DND-41 (cell line): Measurements from ENCODE around the gene OARD1.

Experiments used
- ATAC-seq: fragments of 200-7000 bp; cut with Tn5 transposase; 3 replicates; pipeline ENCODE4 v1.9.1; 2021; ENCODE audit warnings: low read depth; ENCODE audit not compliant: insufficient read depth
- DNase-seq: peaks from one replicate; pipeline ENCODE4 v3.0.0-alpha.2; 2020
- H2AFZ ChIP-seq: 2 replicates; pipeline ENCODE4 v1.6.0; 2012; ENCODE audit warnings: low read depth, low read length
- H3K27ac ChIP-seq: 2 replicates; pipeline ENCODE4 v1.5.1; 2012; ENCODE audit warnings: low read length, inconsistent platforms
- H3K27me3 ChIP-seq: fragments of 200-600 bp; sonication (generic); 2 replicates; pipeline ENCODE4 v1.6.0; 2012; ENCODE audit warnings: low read length, mild to moderate bottlenecking, inconsistent platforms; ENCODE audit not compliant: insufficient read depth, poor library complexity
- H3K36me3 ChIP-seq: 2 replicates; pipeline ENCODE4 v1.5.1; 2012; ENCODE audit warnings: low read length, inconsistent platforms; ENCODE audit not compliant: insufficient read depth
- H3K4me1 ChIP-seq: 2 replicates; pipeline ENCODE4 v1.5.1; 2012; ENCODE audit warnings: mild to moderate bottlenecking, low read length; ENCODE audit not compliant: insufficient read depth
- H3K4me2 ChIP-seq: 2 replicates; pipeline ENCODE4 v1.6.0; 2012; ENCODE audit warnings: mild to moderate bottlenecking, moderate library complexity, low read length, inconsistent platforms; ENCODE audit not compliant: insufficient read depth
- H3K4me3 ChIP-seq, 2 experiments: fragments of 200-600 bp in 1 of 2; shearing (Covaris generic) in 1 of 2; 2 replicates each; pipeline ENCODE4 v1.5.1; 2012 to 2016; ENCODE audit warnings: inconsistent platforms in 2 of 2, low read length in 2 of 2, mild to moderate bottlenecking in 2 of 2, low read depth in 1 of 2, moderate library complexity in 1 of 2
- H3K79me2 ChIP-seq: 2 replicates; pipeline ENCODE4 v1.6.0; 2012; ENCODE audit warnings: low read length, inconsistent platforms; ENCODE audit not compliant: insufficient read depth
- H3K9ac ChIP-seq: 2 replicates; pipeline ENCODE4 v1.6.0; 2012; ENCODE audit warnings: low read depth, mild to moderate bottlenecking, inconsistent platforms, low read length, moderate library complexity
- H3K9me3 ChIP-seq: 2 replicates; pipeline ENCODE4 v1.5.1; 2012; ENCODE audit warnings: low read length, moderate library complexity, mild to moderate bottlenecking, inconsistent platforms; ENCODE audit not compliant: insufficient read depth, severe bottlenecking
- H4K20me1 ChIP-seq: 2 replicates; pipeline ENCODE4 v1.6.0; 2012; ENCODE audit warnings: low read length; ENCODE audit not compliant: insufficient read depth
- CTCF ChIP-seq: IDR thresholded peaks from 2 replicates; pipeline ENCODE4 v1.5.1; 2012; ENCODE audit warnings: borderline replicate concordance, low read length, moderate library complexity, mild to moderate bottlenecking; ENCODE audit not compliant: poor library complexity, severe bottlenecking; ENCODE audit errors: extremely low read depth
- EZH2 ChIP-seq: IDR thresholded peaks from 3 replicates; pipeline ENCODE4 v1.6.1; 2012; ENCODE audit warnings: borderline replicate concordance, low read depth, mild to moderate bottlenecking, moderate library complexity, low read length, inconsistent platforms; ENCODE audit not compliant: severe bottlenecking

The OARD1 gene

GRCh38 chr6:41097467-41098090 is 25.4 kb upstream of the OARD1 start:
- H3K4me1 ChIP-seq = no peaks in the 10 kb centered on the region
- H3K36me3 ChIP-seq = peaks cover 95% of the 10 kb centered on the region
- no peaks in the 10 kb centered on the region for H3K27me3 ChIP-seq
- peaks cover 11% of the 10 kb centered on the region for H4K20me1 ChIP-seq
- TF ChIP-seq CTCF (no peak), EZH2 (no peak)
- ATAC-seq = no peak
- no peak overlapping the region for H3K9ac ChIP-seq
- H3K79me2 ChIP-seq = no peaks in the 10 kb centered on the region
- no peak overlapping the region for H3K27ac ChIP-seq
- H3K4me2 ChIP-seq = no peak overlapping the region
- H2AFZ ChIP-seq = no peak overlapping the region
- H3K4me3 ChIP-seq = no peak overlapping the region
- DNase-seq = no peak
- no peaks in the 10 kb centered on the region for H3K9me3 ChIP-seq

- no peaks in the 10 kb centered on the region for H3K27me3 ChIP-seq
- no peak for ATAC-seq
- H3K27ac ChIP-seq = no peak overlapping the region
- peaks cover 98% of the 10 kb centered on the region for H3K36me3 ChIP-seq
- peaks cover 3% of the 10 kb centered on the region; the same call in 1 of the 2 replicates for H4K20me1 ChIP-seq
- H2AFZ ChIP-seq = no peak overlapping the region
- H3K9me3 ChIP-seq = no peaks in the 10 kb centered on the region
- H3K4me3 ChIP-seq = no peak overlapping the region
- no peak for DNase-seq
- H3K4me2 ChIP-seq = no peak overlapping the region
- no peaks in the 10 kb centered on the region for H3K4me1 ChIP-seq
- no peak for TF ChIP-seq CTCF
- TF ChIP-seq EZH2 = no peak
- H3K9ac ChIP-seq = no peak overlapping the region
- H3K79me2 ChIP-seq = peaks cover 8% of the 10 kb centered on the region; the same call in 1 of the 2 replicates
Observed at GRCh38 chr6:41093729-41094128, 21.6 kb upstream of the OARD1 start.

GRCh38 chr6:41092421-41093140 is 20.4 kb upstream of the OARD1 start:
- TF ChIP-seq CTCF (peak; percentile 38), EZH2 (no peak)
- Histone ChIP-seq H3K4me1 (no peaks in the 10 kb centered on the region), H3K9ac (no peak overlapping the region), H4K20me1 (peaks cover 3% of the 10 kb centered on the region; the same call in 1 of the 2 replicates), H3K27ac (no peak overlapping the region), H3K9me3 (no peaks in the 10 kb centered on the region), H3K4me2 (no peak overlapping the region), H3K36me3 (peaks cover 95% of the 10 kb centered on the region), H2AFZ (no peak overlapping the region), H3K79me2 (peaks cover 14% of the 10 kb centered on the region), H3K4me3 (no peak overlapping the region), H3K27me3 (no peaks in the 10 kb centered on the region)
- ATAC-seq (peak; percentile 67; the same call in 2 of the 3 replicates), DNase-seq (no peak)
